ENCODE measurements around the gene SLC23A1. TPM values are rescaled to one million over a fixed set of nuclear protein-coding genes. Genes with fewer than 3 reads are reported as not detected.

SLC23A1 gene
- total RNA-seq, 4 donors from 2014 or later, result not detected

- 85 to 87% methylated on average over 25 to 28 of the region's 28 CpGs for WGBS, 2 donors
- DNase-seq (ENCODE audit: low spot score in 2 of 2), result no peak
Observed at GRCh38 chr5:139381837-139382761, 998 bp downstream of the SLC23A1 start.

GRCh38 chr5:139379626-139380449 is 3.3 kb downstream of the SLC23A1 start:
- no peaks in the 10 kb centered on the region for H3K9me3 ChIP-seq
- H3K36me3 ChIP-seq, result peaks cover 0 to 22% (median 0%) of the 10 kb centered on the region in 3 donors
- H3K27ac ChIP-seq, result no peak overlapping the region
- peaks cover 0 to 13% (median 4%) of the 10 kb centered on the region in 4 donors for H3K4me1 ChIP-seq
- no peak for TF ChIP-seq EP300 (IDR thresholded peaks at IDR 0.05)
- TF ChIP-seq CTCF (IDR thresholded peaks at IDR 0.05), result no peak
- TF ChIP-seq POLR2A (IDR thresholded peaks at IDR 0.05), result no peak
- DNase-seq (ENCODE audit: low spot score in 2 of 2), result no peak
- H3K4me3 ChIP-seq, result no peak overlapping the region
- 81 to 83% methylated on average over 9 to 15 of the region's 15 CpGs for WGBS, 2 donors
- no peaks in the 10 kb centered on the region for H3K27me3 ChIP-seq

More at GRCh38 chr5:139381837-139382761, 998 bp downstream of the SLC23A1 start:
- H3K27ac ChIP-seq, result peak overlapping the region in 1 of 4 donors; percentile 32
- no peaks in the 10 kb centered on the region for H3K27me3 ChIP-seq
- TF ChIP-seq EP300 (IDR thresholded peaks at IDR 0.05), result no peak
- TF ChIP-seq POLR2A (IDR thresholded peaks at IDR 0.05), result no peak
- TF ChIP-seq CTCF (IDR thresholded peaks at IDR 0.05), result no peak
- peaks cover 0 to 15% (median 5%) of the 10 kb centered on the region in 4 donors for H3K4me1 ChIP-seq
- H3K9me3 ChIP-seq, result no peaks in the 10 kb centered on the region
- H3K36me3 ChIP-seq, result peaks cover 0 to 12% (median 0%) of the 10 kb centered on the region in 3 donors
- no peak overlapping the region for H3K4me3 ChIP-seq

GRCh38 chr5:139378941-139379361 is 4.1 kb downstream of the SLC23A1 start:
- no peak for DNase-seq (ENCODE audit: low spot score in 2 of 2)
- peaks cover 0 to 5% (median 0%) of the 10 kb centered on the region in 4 donors for H3K4me1 ChIP-seq
- no peaks in the 10 kb centered on the region for H3K27me3 ChIP-seq
- H3K9me3 ChIP-seq, result no peaks in the 10 kb centered on the region
- peaks cover 0 to 31% (median 0%) of the 10 kb centered on the region in 3 donors for H3K36me3 ChIP-seq
- H3K27ac ChIP-seq, result no peak overlapping the region
- TF ChIP-seq EP300 (IDR thresholded peaks at IDR 0.05) (no peak), CTCF (IDR thresholded peaks at IDR 0.05) (no peak), POLR2A (IDR thresholded peaks at IDR 0.05) (no peak)
- no peak overlapping the region for H3K4me3 ChIP-seq
- 83 to 91% methylated on average over 13 of the region's 13 CpGs for WGBS, 2 donors

GRCh38 chr5:139378101-139378825 is 4.8 kb downstream of the SLC23A1 start:
- Histone ChIP-seq H3K4me3 (no peak overlapping the region), H3K36me3 (peaks cover 0 to 38% (median 0%) of the 10 kb centered on the region in 3 donors), H3K4me1 (peaks cover 0 to 11% (median 0%) of the 10 kb centered on the region in 4 donors), H3K27me3 (no peaks in the 10 kb centered on the region), H3K27ac (no peak overlapping the region), H3K9me3 (no peaks in the 10 kb centered on the region)
- TF ChIP-seq POLR2A (IDR thresholded peaks at IDR 0.05) (no peak), CTCF (IDR thresholded peaks at IDR 0.05) (no peak), EP300 (IDR thresholded peaks at IDR 0.05) (no peak)
- no peak for DNase-seq (ENCODE audit: low spot score in 2 of 2)
- WGBS, 2 donors, result 63 to 71% methylated on average over 46 to 47 of the region's 47 CpGs

Measured in tibial nerve (tissue), 4 donors.